GM19099 (cell line): ENCODE data around the gene INS.

Source experiments
- POLR2A ChIP-seq: IDR thresholded peaks from 3 replicates; pipeline ENCODE4 v1.6.1; 2011; ENCODE audit warnings: low read depth; ENCODE audit not compliant: insufficient read length; ENCODE audit errors: extremely low read depth

The INS gene

GRCh38 chr11:2116680-2117079 lies 44.3 kb downstream of the INS start:
- no peak for TF ChIP-seq POLR2A

- TF ChIP-seq POLR2A = no peak
These were observed 45.7 kb downstream of the INS start for GRCh38 chr11:2115308-2115707.

- TF ChIP-seq POLR2A = no peak
These were observed 46.4 kb downstream of the INS start for GRCh38 chr11:2114430-2115241.

GRCh38 chr11:2113776-2114175 lies 47.2 kb downstream of the INS start:
- no peak for TF ChIP-seq POLR2A

- TF ChIP-seq POLR2A = no peak
These were observed 50.5 kb downstream of the INS start for GRCh38 chr11:2110521-2110920.
